ENCODE results near the gene APEH. TPM values are rescaled to one million over a fixed set of nuclear protein-coding genes. Genes with fewer than 3 reads are reported as not detected.

The APEH gene
- total RNA-seq, 1 experiment from 2014 or later: 301 TPM

GRCh38 chr3:49648354-49649019, 25.7 kb upstream of the APEH start:
- in situ Hi-C loops (cut with HindIII; ENCODE audit: low sequenced_read_pairs): no loop called here
- no peak for DNase-seq (ENCODE audit: low spot score)

- in situ Hi-C loops (cut with HindIII; ENCODE audit: low sequenced_read_pairs): no loop called here
- no peak for DNase-seq (ENCODE audit: low spot score)
Measured at GRCh38 chr3:49649576-49649975, 24.6 kb upstream of the APEH start.

GRCh38 chr3:49650177-49650576, 24.0 kb upstream of the APEH start:
- in situ Hi-C loops (cut with HindIII; ENCODE audit: low sequenced_read_pairs): no loop called here
- no peak for DNase-seq (ENCODE audit: low spot score)

- DNase-seq (ENCODE audit: low spot score): no peak
- in situ Hi-C loops (cut with HindIII; ENCODE audit: low sequenced_read_pairs): no loop called here
Measured at GRCh38 chr3:49650637-49651036, 23.5 kb upstream of the APEH start.

- in situ Hi-C loops (cut with HindIII; ENCODE audit: low sequenced_read_pairs): no loop called here
- no peak for DNase-seq (ENCODE audit: low spot score)
Measured at GRCh38 chr3:49652218-49652902, 21.8 kb upstream of the APEH start.

DNA sequence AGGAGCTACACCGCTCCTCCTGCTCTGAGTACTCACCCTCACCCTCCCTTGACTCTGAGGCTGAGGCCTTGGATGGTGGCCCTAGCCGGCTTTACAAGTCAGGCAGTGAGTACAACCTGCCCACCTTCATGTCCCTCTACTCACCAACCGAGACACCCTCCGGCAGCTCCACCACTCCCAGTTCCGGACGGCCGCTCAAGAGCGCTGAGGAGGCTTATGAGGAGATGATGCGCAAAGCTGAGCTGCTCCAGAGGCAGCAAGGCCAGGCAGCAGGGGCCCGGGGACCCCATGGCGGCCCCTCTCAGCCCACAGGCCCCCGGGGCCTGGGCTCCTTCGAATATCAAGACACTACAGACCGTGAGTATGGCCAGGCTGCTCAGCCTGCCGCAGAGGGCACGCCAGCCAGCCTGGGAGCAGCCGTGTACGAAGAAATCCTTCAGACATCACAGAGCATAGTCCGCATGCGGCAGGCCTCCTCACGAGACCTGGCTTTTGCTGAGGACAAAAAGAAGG, 21.2 kb upstream of the APEH start:
- DNase-seq (ENCODE audit: low spot score): no peak
- in situ Hi-C loops (cut with HindIII; ENCODE audit: low sequenced_read_pairs): no loop called here

DNA sequence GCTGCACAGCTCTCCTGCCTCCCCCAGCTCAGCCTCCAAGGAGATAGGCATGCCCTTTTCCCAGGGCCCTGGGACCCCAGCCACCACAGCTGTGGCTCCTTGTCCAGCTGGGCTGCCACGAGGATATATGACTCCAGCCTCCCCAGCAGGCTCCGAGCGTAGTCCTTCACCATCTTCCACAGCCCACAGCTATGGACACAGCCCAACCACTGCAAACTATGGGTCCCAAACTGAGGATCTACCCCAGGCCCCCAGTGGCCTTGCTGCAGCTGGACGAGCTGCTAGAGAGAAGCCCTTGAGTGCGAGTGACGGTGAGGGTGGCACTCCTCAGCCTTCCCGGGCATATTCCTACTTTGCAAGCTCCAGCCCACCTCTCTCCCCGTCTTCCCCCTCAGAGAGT, 20.5 kb upstream of the APEH start:
- in situ Hi-C loops (cut with HindIII; ENCODE audit: low sequenced_read_pairs): no loop called here
- DNase-seq (ENCODE audit: low spot score): no peak

GRCh38 chr3:49654176-49654825, 19.9 kb upstream of the APEH start:
- in situ Hi-C loops (cut with HindIII; ENCODE audit: low sequenced_read_pairs): no loop called here
- DNase-seq (ENCODE audit: low spot score): no peak

DNA sequence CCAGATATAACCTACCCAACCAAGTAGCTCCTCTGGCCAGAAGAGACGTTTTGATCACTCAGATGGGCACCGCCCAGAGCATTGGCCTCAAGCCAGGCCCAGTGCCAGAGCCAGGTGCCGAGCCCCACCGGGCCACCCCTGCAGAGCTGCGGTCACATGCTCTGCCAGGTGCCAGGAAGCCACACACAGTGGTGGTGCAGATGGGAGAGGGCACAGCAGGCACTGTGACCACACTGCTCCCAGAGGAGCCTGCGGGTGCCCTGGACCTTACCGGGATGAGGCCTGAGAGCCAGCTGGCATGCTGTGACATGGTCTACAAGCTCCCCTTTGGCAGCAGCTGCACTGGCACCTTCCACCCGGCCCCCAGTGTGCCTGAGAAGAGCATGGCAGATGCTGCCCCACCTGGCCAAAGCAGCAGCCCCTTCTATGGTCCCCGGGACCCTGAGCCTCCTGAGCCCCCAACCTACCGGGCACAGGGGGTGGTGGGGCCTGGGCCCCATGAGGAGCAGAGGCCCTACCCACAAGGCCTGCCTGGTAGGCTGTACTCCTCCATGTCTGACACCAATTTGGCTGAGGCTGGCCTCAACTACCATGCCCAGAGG, 19.1 kb upstream of the APEH start:
- in situ Hi-C loops (cut with HindIII; ENCODE audit: low sequenced_read_pairs): no loop called here
- no peak for DNase-seq (ENCODE audit: low spot score)

- in situ Hi-C loops (cut with HindIII; ENCODE audit: low sequenced_read_pairs): no loop called here
- no peak for DNase-seq (ENCODE audit: low spot score)
Measured at GRCh38 chr3:49655731-49656285, 18.3 kb upstream of the APEH start.

GRCh38 chr3:49656541-49657112, 17.5 kb upstream of the APEH start:
- in situ Hi-C loops (cut with HindIII; ENCODE audit: low sequenced_read_pairs): no loop called here

DNA sequence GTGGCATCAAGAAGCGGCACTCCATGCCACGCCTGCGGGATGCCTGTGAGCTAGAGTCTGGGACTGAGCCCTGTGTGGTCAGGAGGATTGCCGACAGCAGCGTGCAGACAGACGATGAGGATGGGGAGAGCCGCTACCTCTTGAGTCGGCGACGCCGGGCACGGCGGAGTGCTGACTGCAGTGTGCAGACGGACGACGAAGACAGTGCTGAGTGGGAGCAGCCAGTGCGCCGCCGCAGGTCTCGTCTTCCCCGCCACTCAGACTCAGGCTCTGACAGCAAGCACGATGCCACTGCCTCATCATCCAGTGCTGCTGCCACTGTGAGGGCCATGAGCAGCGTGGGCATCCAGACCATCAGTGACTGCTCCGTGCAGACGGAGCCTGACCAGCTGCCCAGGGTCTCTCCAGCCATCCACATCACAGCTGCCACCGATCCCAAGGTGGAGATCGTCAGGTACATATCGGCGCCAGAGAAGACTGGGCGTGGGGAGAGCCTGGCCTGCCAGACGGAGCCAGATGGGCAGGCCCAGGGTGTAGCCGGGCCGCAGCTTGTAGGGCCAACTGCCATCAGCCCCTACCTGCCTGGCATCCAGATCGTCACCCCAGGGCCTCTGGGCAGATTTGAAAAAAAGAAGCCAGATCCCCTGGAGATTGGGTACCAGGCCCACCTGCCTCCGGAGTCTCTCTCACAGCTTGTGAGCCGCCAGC, 16.8 kb upstream of the APEH start:
- in situ Hi-C loops (cut with HindIII; ENCODE audit: low sequenced_read_pairs): no loop called here
- peak; percentile 80 for DNase-seq (ENCODE audit: low spot score)

More at GRCh38 chr3:49656541-49657112, 17.5 kb upstream of the APEH start:
- DNase-seq (ENCODE audit: low spot score): peak; percentile 66

- in situ Hi-C loops (cut with HindIII; ENCODE audit: low sequenced_read_pairs): no loop called here
- DNase-seq (ENCODE audit: low spot score): no peak
Measured at GRCh38 chr3:49658711-49659110, 15.4 kb upstream of the APEH start.

- DNase-seq (ENCODE audit: low spot score): no peak
- in situ Hi-C loops (cut with HindIII; ENCODE audit: low sequenced_read_pairs): loop anchor here (10.0 kb wide), 1 partner anchor 105 kb away; the partner anchor contains the start of gene BSN
Measured at GRCh38 chr3:49659756-49660155, 14.4 kb upstream of the APEH start.

DNA sequence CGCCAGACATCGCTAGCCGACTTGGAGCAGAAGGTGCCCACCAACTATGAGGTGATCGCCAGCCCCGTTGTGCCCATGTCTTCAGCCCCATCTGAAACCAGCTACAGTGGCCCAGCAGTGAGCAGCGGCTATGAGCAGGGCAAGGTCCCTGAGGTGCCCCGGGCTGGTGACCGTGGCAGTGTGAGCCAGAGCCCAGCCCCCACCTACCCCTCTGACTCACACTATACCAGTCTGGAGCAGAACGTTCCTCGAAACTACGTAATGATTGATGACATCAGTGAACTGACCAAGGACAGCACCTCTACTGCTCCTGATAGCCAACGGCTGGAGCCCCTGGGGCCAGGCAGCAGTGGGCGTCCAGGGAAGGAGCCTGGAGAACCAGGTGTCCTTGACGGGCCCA, 12.9 kb upstream of the APEH start:
- in situ Hi-C loops (cut with HindIII; ENCODE audit: low sequenced_read_pairs): loop anchor here (10.0 kb wide), 1 partner anchor 106 kb away; the partner anchor contains the start of gene BSN
- DNase-seq (ENCODE audit: low spot score): no peak

DNA sequence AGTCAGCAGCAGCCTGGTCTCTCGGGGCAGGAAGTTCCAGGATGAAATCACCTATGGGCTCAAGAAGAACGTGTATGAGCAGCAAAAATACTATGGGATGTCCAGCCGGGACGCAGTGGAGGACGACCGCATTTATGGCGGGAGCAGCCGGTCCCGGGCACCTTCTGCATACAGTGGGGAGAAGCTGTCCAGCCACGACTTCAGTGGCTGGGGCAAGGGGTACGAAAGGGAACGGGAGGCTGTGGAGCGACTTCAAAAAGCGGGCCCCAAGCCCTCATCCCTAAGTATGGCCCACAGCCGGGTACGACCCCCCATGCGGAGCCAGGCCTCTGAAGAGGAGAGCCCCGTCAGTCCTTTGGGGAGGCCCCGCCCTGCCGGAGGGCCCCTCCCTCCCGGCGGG, 12.1 kb upstream of the APEH start:
- in situ Hi-C loops (cut with HindIII; ENCODE audit: low sequenced_read_pairs): loop anchor here (10.0 kb wide), 1 partner anchor 107 kb away; the partner anchor contains the start of gene BSN

GRCh38 chr3:49662720-49663413, 11.3 kb upstream of the APEH start:
- DNase-seq (ENCODE audit: low spot score): peak; percentile 3
- in situ Hi-C loops (cut with HindIII; ENCODE audit: low sequenced_read_pairs): loop anchor here (10.0 kb wide), 1 partner anchor 108 kb away; the partner anchor contains the start of gene BSN

More for the DNA sequence above, 12.1 kb upstream of the APEH start:
- no peak for DNase-seq (ENCODE audit: low spot score)

DNA sequence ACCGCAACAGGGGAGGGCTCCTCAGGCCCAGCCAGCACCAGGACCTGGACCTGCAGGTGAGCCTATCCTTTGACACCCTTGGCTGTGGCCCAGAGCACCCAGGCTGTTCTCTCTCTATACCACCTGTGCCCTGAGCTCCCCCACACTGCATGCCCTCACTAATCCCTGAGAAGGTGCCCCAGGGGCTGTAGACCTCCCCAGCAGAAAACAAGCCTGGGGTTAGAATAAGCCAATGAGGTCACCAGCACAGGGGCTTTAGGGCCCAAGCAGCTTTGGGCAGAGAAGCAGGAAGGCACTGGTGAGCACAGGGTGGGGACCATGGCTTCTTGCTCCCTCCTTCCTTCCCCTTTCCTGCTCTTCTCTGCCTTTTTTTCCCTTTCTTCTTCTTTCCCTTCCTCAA, 10.3 kb upstream of the APEH start:
- DNase-seq (ENCODE audit: low spot score): no peak
- in situ Hi-C loops (cut with HindIII; ENCODE audit: low sequenced_read_pairs): loop anchor here (10.0 kb wide), 1 partner anchor 109 kb away; the partner anchor contains the start of gene BSN

Data from G401 (cell line).